Measurements from ENCODE around the gene CREB3. TPM values are rescaled to one million over a fixed set of nuclear protein-coding genes. Genes with fewer than 3 reads are reported as not detected.
A peak's percentile ranks its signal among the peaks of the same experiment; 100 is the strongest.

Gene CREB3
- total RNA-seq, 2 donors from 2014 or later = 23.9 to 40.3 TPM

- no peak for ATAC-seq (replicated peaks)
- Mint-ChIP-seq H3K4me3 (peak overlapping the region; percentile 98), H3K36me3 (ENCODE audit: low read depth) (peaks cover 43% of the 10 kb centered on the region), H3K9me3 (no peaks in the 10 kb centered on the region), H3K4me1 (peaks cover 21% of the 10 kb centered on the region), H3K27ac (peak overlapping the region; percentile 97), H3K27me3 (no peaks in the 10 kb centered on the region)
Measured at GRCh38 chr9:35758475-35759050, 26.1 kb downstream of the CREB3 start.

- H3K27me3 Mint-ChIP-seq = no peaks in the 10 kb centered on the region
- no peaks in the 10 kb centered on the region for H3K9me3 Mint-ChIP-seq
- H3K27ac Mint-ChIP-seq = no peak overlapping the region
- ATAC-seq (replicated peaks) = no peak
- peaks cover 36% of the 10 kb centered on the region for H3K36me3 Mint-ChIP-seq (ENCODE audit: low read depth)
- H3K4me3 Mint-ChIP-seq = peak overlapping the region; percentile 16
- peaks cover 17% of the 10 kb centered on the region for H3K4me1 Mint-ChIP-seq
Measured at GRCh38 chr9:35759795-35760194, 27.3 kb downstream of the CREB3 start.

- Mint-ChIP-seq H3K9me3 (no peaks in the 10 kb centered on the region), H3K36me3 (ENCODE audit: low read depth) (peaks cover 36% of the 10 kb centered on the region), H3K4me1 (peaks cover 17% of the 10 kb centered on the region), H3K27ac (no peak overlapping the region), H3K27me3 (no peaks in the 10 kb centered on the region), H3K4me3 (no peak overlapping the region)
- no peak for ATAC-seq (replicated peaks)
Measured at GRCh38 chr9:35760651-35761050, 28.2 kb downstream of the CREB3 start.

- ATAC-seq (replicated peaks) = no peak
- Mint-ChIP-seq H3K36me3 (ENCODE audit: low read depth) (peaks cover 23% of the 10 kb centered on the region), H3K27me3 (no peaks in the 10 kb centered on the region), H3K4me3 (no peak overlapping the region), H3K4me1 (peaks cover 13% of the 10 kb centered on the region), H3K9me3 (no peaks in the 10 kb centered on the region), H3K27ac (peak overlapping the region; percentile 23)
Measured at GRCh38 chr9:35763181-35763580, 30.7 kb downstream of the CREB3 start.

GRCh38 chr9:35763803-35764202, 31.3 kb downstream of the CREB3 start:
- Mint-ChIP-seq H3K4me1 (peaks cover 8% of the 10 kb centered on the region), H3K27me3 (no peaks in the 10 kb centered on the region), H3K27ac (no peak overlapping the region), H3K4me3 (no peak overlapping the region), H3K36me3 (ENCODE audit: low read depth) (peaks cover 19% of the 10 kb centered on the region), H3K9me3 (no peaks in the 10 kb centered on the region)
- no peak for ATAC-seq (replicated peaks)

- no peak overlapping the region for H3K4me3 Mint-ChIP-seq
- no peaks in the 10 kb centered on the region for H3K9me3 Mint-ChIP-seq
- no peaks in the 10 kb centered on the region for H3K27me3 Mint-ChIP-seq
- no peaks in the 10 kb centered on the region for H3K4me1 Mint-ChIP-seq
- H3K36me3 Mint-ChIP-seq (ENCODE audit: low read depth) = no peaks in the 10 kb centered on the region
- no peak overlapping the region for H3K27ac Mint-ChIP-seq
- no peak for ATAC-seq (replicated peaks)
Measured at GRCh38 chr9:35766997-35767396, 34.5 kb downstream of the CREB3 start.

- Mint-ChIP-seq H3K4me3 (no peak overlapping the region), H3K4me1 (no peaks in the 10 kb centered on the region), H3K27me3 (no peaks in the 10 kb centered on the region), H3K36me3 (ENCODE audit: low read depth) (no peaks in the 10 kb centered on the region), H3K9me3 (no peaks in the 10 kb centered on the region), H3K27ac (no peak overlapping the region)
- no peak for ATAC-seq (replicated peaks)
Measured at GRCh38 chr9:35767458-35767857, 35.0 kb downstream of the CREB3 start.

- Mint-ChIP-seq H3K36me3 (ENCODE audit: low read depth) (peaks cover 3% of the 10 kb centered on the region), H3K4me3 (no peak overlapping the region), H3K27ac (no peak overlapping the region), H3K9me3 (no peaks in the 10 kb centered on the region), H3K4me1 (no peaks in the 10 kb centered on the region), H3K27me3 (no peaks in the 10 kb centered on the region)
- ATAC-seq (replicated peaks) = no peak
Measured at GRCh38 chr9:35769763-35770162, 37.3 kb downstream of the CREB3 start.

- ATAC-seq (replicated peaks) = no peak
- H3K4me3 Mint-ChIP-seq = no peak overlapping the region
- no peaks in the 10 kb centered on the region for H3K9me3 Mint-ChIP-seq
- peaks cover 7% of the 10 kb centered on the region for H3K36me3 Mint-ChIP-seq (ENCODE audit: low read depth)
- no peaks in the 10 kb centered on the region for H3K27me3 Mint-ChIP-seq
- H3K4me1 Mint-ChIP-seq = no peaks in the 10 kb centered on the region
- H3K27ac Mint-ChIP-seq = no peak overlapping the region
Measured at GRCh38 chr9:35771075-35771433, 38.6 kb downstream of the CREB3 start.

GRCh38 chr9:35771534-35771933, 39.1 kb downstream of the CREB3 start:
- Mint-ChIP-seq H3K9me3 (no peaks in the 10 kb centered on the region), H3K27me3 (no peaks in the 10 kb centered on the region), H3K27ac (no peak overlapping the region), H3K36me3 (ENCODE audit: low read depth) (peaks cover 7% of the 10 kb centered on the region), H3K4me1 (no peaks in the 10 kb centered on the region), H3K4me3 (no peak overlapping the region)
- ATAC-seq (replicated peaks) = no peak

GRCh38 chr9:35771943-35772342, 39.5 kb downstream of the CREB3 start:
- no peaks in the 10 kb centered on the region for H3K4me1 Mint-ChIP-seq
- H3K27me3 Mint-ChIP-seq = no peaks in the 10 kb centered on the region
- H3K4me3 Mint-ChIP-seq = no peak overlapping the region
- no peak for ATAC-seq (replicated peaks)
- H3K9me3 Mint-ChIP-seq = no peaks in the 10 kb centered on the region
- H3K36me3 Mint-ChIP-seq (ENCODE audit: low read depth) = peaks cover 7% of the 10 kb centered on the region
- H3K27ac Mint-ChIP-seq = no peak overlapping the region

GRCh38 chr9:35774907-35775635, 42.6 kb downstream of the CREB3 start:
- no peaks in the 10 kb centered on the region for H3K27me3 Mint-ChIP-seq
- peak overlapping the region; percentile 68 for H3K27ac Mint-ChIP-seq
- H3K9me3 Mint-ChIP-seq = no peaks in the 10 kb centered on the region
- no peaks in the 10 kb centered on the region for H3K4me1 Mint-ChIP-seq
- no peak for ATAC-seq (replicated peaks)
- H3K4me3 Mint-ChIP-seq = no peak overlapping the region
- H3K36me3 Mint-ChIP-seq (ENCODE audit: low read depth) = peaks cover 23% of the 10 kb centered on the region

GRCh38 chr9:35776018-35776417, 43.6 kb downstream of the CREB3 start:
- Mint-ChIP-seq H3K4me1 (no peaks in the 10 kb centered on the region), H3K4me3 (no peak overlapping the region), H3K36me3 (ENCODE audit: low read depth) (peaks cover 27% of the 10 kb centered on the region), H3K9me3 (no peaks in the 10 kb centered on the region), H3K27ac (peak overlapping the region; percentile 28), H3K27me3 (no peaks in the 10 kb centered on the region)
- ATAC-seq (replicated peaks) = peak; percentile 72

GRCh38 chr9:35778496-35778895, 46.0 kb downstream of the CREB3 start:
- ATAC-seq (replicated peaks) = no peak
- Mint-ChIP-seq H3K4me3 (no peak overlapping the region), H3K36me3 (ENCODE audit: low read depth) (peaks cover 32% of the 10 kb centered on the region), H3K9me3 (no peaks in the 10 kb centered on the region), H3K27ac (no peak overlapping the region), H3K27me3 (no peaks in the 10 kb centered on the region), H3K4me1 (no peaks in the 10 kb centered on the region)

- peak overlapping the region; percentile 6 for H3K27ac Mint-ChIP-seq
- H3K36me3 Mint-ChIP-seq (ENCODE audit: low read depth) = peaks cover 42% of the 10 kb centered on the region
- no peak for ATAC-seq (replicated peaks)
- no peaks in the 10 kb centered on the region for H3K9me3 Mint-ChIP-seq
- no peaks in the 10 kb centered on the region for H3K27me3 Mint-ChIP-seq
- no peak overlapping the region for H3K4me3 Mint-ChIP-seq
- H3K4me1 Mint-ChIP-seq = peaks cover 6% of the 10 kb centered on the region
Measured at GRCh38 chr9:35781066-35781465, 48.6 kb downstream of the CREB3 start.
